Testis (tissue), 2 donors: Measurements from ENCODE around the gene DNMBP.

Experiments used
- CTCF ChIP-seq, 3 experiments: fragments of 450-650 bp in 2 of 3; fragments of 200-600 bp in 1 of 3; sonication (generic) in 1 of 3; IDR thresholded peaks; one replicate each; pipeline ENCODE4 v1.5.1; 2016 to 2019; ENCODE audit warnings: antibody characterized with exemption in 3 of 3, mild to moderate bottlenecking in 2 of 3, moderate library complexity in 1 of 3
- POLR2A ChIP-seq: fragments of 450-650 bp; IDR thresholded peaks from one replicate; pipeline ENCODE4 v1.6.1; 2017; ENCODE audit warnings: antibody characterized with exemption, mild to moderate bottlenecking, moderate library complexity

- TF ChIP-seq CTCF (IDR thresholded peaks at IDR 0.05) (no peak), POLR2A (no peak)
Observed at GRCh38 chr10:99981581-99982199, 28.1 kb downstream of the DNMBP start.
